ENCODE results near the gene OR10Z1.

DNA sequence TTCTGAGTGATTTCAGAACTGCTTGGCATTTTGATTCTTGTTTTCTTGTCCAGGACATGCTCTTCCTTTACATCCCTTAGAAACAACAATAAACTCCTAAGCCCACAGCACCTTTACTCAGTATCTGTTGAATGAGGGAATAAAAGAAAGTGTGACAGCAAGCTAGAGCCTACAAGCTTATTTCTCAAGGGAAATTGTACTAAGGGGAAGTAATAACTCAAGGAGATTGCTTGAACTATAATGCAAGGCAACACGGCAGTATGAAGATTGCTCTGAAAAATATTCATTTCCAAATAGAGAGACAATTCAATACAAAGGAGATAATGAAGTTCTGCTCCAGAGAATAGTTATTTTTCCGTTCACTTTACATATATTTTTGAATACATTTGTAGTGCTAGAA, 41.2 kb upstream of the OR10Z1 start:
- TF ChIP-seq POLR2A (IDR thresholded peaks at IDR 0.05; ENCODE audit: low read length) (no peak), GATA1 (IDR thresholded peaks at IDR 0.05; ENCODE audit: low read depth, low read length) (no peak)

All from erythroblast (primary cell).